HCT116 (cell line): ENCODE results near the gene SERPINF2.
"Not testable (repeated sequence)": the region's sequence is repeated elsewhere in the genome, so short reads cannot be mapped to it uniquely, and the experiment has no call there.

ENCODE experiments used
- CBX3 ChIP-seq: IDR thresholded peaks from 2 replicates; pipeline ENCODE4 v1.6.1; 2012; ENCODE audit warnings: low read depth
- EZH2phosphoT487 ChIP-seq: fragments of 200-600 bp; IDR thresholded peaks from 2 replicates; pipeline ENCODE4 v1.6.1; 2018; ENCODE audit warnings: antibody characterized with exemption, borderline replicate concordance
- POLR2A ChIP-seq: IDR thresholded peaks from 2 replicates; pipeline ENCODE4 v1.7.0; 2011; ENCODE audit warnings: borderline replicate concordance; ENCODE audit not compliant: insufficient read depth, insufficient read length; ENCODE audit errors: extremely low read depth
- POLR2AphosphoS5 ChIP-seq: IDR thresholded peaks from 2 replicates; pipeline ENCODE4 v1.6.1; 2011; ENCODE audit warnings: mild to moderate bottlenecking, low read depth, low read length, moderate library complexity
- RAD21 ChIP-seq: IDR thresholded peaks from 2 replicates; pipeline ENCODE4 v1.6.1; 2012; ENCODE audit warnings: low read depth, mild to moderate bottlenecking
- SP1 ChIP-seq: IDR thresholded peaks from 2 replicates; pipeline ENCODE4 v1.6.1; 2012; ENCODE audit warnings: low read depth
- ZFX ChIP-seq: fragments of 450-650 bp; IDR thresholded peaks from 2 replicates; pipeline ENCODE4 v1.6.1; 2017
- TF ChIP-seq, protein P1 (sequence below), 3 experiments: fragments of 200-600 bp in 1 of 3; sonication (generic) in 1 of 3; IDR thresholded peaks in 2 of 3; conservative IDR thresholded peaks in 1 of 3; 2 replicates each; pipeline ENCODE4 v1.5.1; 2012 to 2017; ENCODE audit warnings: low read depth in 2 of 3, low read length in 2 of 3, antibody characterized with exemption in 1 of 3, borderline replicate concordance in 1 of 3, control low read depth in 1 of 3, mild to moderate bottlenecking in 1 of 3, mixed read lengths in 1 of 3, mixed run types in 1 of 3, moderate library complexity in 1 of 3; ENCODE audit not compliant: insufficient read depth in 1 of 3
- TF ChIP-seq, protein P2 (sequence below): IDR thresholded peaks from 2 replicates; pipeline ENCODE4 v1.6.1; 2012
- TF ChIP-seq, protein P3 (sequence below): IDR thresholded peaks from 2 replicates; pipeline ENCODE4 v1.6.1; 2012; ENCODE audit warnings: low read depth

DNA sequence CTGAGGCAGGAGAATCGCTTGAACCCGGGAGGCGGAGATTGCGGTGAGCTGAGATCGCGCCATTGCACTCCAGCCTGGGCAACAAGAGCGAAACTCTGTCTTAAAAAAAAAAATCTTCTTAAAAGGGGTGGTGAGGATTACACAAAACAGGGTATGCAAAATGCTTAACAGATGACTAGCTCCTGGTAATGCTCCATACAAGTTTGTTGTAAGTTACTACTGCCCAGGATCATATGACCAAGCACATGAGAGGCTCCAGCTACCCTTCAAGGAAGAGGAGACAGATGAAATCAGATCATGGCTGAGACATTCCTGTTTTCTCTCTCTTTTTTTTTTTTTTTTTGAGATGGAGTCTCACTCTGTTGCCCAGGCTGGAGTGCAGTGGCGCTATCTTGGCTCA, 20.6 kb upstream of the SERPINF2 start:
- TF ChIP-seq, protein P1, sequence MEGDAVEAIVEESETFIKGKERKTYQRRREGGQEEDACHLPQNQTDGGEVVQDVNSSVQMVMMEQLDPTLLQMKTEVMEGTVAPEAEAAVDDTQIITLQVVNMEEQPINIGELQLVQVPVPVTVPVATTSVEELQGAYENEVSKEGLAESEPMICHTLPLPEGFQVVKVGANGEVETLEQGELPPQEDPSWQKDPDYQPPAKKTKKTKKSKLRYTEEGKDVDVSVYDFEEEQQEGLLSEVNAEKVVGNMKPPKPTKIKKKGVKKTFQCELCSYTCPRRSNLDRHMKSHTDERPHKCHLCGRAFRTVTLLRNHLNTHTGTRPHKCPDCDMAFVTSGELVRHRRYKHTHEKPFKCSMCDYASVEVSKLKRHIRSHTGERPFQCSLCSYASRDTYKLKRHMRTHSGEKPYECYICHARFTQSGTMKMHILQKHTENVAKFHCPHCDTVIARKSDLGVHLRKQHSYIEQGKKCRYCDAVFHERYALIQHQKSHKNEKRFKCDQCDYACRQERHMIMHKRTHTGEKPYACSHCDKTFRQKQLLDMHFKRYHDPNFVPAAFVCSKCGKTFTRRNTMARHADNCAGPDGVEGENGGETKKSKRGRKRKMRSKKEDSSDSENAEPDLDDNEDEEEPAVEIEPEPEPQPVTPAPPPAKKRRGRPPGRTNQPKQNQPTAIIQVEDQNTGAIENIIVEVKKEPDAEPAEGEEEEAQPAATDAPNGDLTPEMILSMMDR (IDR thresholded peaks at IDR 0.05 in 2 of 3, conservative IDR thresholded peaks at IDR 0.05 in 1 of 3; ENCODE audit: borderline replicate concordance in 1 of 3, insufficient read depth in 1 of 3, low read depth in 2 of 3, low read length in 2 of 3), result not testable (repeated sequence)
- not testable (repeated sequence) for TF ChIP-seq RAD21, EZH2phosphoT487, POLR2A, POLR2AphosphoS5, SP1, ZFX, CBX3
- TF ChIP-seq, protein P2, sequence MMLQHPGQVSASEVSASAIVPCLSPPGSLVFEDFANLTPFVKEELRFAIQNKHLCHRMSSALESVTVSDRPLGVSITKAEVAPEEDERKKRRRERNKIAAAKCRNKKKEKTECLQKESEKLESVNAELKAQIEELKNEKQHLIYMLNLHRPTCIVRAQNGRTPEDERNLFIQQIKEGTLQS, result not testable (repeated sequence)
- TF ChIP-seq, protein P3, sequence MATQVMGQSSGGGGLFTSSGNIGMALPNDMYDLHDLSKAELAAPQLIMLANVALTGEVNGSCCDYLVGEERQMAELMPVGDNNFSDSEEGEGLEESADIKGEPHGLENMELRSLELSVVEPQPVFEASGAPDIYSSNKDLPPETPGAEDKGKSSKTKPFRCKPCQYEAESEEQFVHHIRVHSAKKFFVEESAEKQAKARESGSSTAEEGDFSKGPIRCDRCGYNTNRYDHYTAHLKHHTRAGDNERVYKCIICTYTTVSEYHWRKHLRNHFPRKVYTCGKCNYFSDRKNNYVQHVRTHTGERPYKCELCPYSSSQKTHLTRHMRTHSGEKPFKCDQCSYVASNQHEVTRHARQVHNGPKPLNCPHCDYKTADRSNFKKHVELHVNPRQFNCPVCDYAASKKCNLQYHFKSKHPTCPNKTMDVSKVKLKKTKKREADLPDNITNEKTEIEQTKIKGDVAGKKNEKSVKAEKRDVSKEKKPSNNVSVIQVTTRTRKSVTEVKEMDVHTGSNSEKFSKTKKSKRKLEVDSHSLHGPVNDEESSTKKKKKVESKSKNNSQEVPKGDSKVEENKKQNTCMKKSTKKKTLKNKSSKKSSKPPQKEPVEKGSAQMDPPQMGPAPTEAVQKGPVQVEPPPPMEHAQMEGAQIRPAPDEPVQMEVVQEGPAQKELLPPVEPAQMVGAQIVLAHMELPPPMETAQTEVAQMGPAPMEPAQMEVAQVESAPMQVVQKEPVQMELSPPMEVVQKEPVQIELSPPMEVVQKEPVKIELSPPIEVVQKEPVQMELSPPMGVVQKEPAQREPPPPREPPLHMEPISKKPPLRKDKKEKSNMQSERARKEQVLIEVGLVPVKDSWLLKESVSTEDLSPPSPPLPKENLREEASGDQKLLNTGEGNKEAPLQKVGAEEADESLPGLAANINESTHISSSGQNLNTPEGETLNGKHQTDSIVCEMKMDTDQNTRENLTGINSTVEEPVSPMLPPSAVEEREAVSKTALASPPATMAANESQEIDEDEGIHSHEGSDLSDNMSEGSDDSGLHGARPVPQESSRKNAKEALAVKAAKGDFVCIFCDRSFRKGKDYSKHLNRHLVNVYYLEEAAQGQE, result not testable (repeated sequence)
